Breast epithelium (tissue), 3 donors: Measurements from ENCODE around the gene PIN1.
"Not testable (repeated sequence)": the region's sequence is repeated elsewhere in the genome, so short reads cannot be mapped to it uniquely, and the experiment has no call there.

Experiments used
- POLR2AphosphoS5 ChIP-seq, 3 donors: sonication (generic); formaldehyde crosslinking; IDR thresholded peaks; one replicate each; pipeline ENCODE4 v1.6.1; 2017; ENCODE audit warnings: antibody characterized with exemption in 3 of 3
- TF ChIP-seq, protein P1 (sequence below), 3 donors: fragments of 450-650 bp; IDR thresholded peaks; one replicate each; pipeline ENCODE4 v1.5.1; 2016 to 2017; ENCODE audit warnings: antibody characterized with exemption in 3 of 3, mild to moderate bottlenecking in 3 of 3, moderate library complexity in 3 of 3

DNA sequence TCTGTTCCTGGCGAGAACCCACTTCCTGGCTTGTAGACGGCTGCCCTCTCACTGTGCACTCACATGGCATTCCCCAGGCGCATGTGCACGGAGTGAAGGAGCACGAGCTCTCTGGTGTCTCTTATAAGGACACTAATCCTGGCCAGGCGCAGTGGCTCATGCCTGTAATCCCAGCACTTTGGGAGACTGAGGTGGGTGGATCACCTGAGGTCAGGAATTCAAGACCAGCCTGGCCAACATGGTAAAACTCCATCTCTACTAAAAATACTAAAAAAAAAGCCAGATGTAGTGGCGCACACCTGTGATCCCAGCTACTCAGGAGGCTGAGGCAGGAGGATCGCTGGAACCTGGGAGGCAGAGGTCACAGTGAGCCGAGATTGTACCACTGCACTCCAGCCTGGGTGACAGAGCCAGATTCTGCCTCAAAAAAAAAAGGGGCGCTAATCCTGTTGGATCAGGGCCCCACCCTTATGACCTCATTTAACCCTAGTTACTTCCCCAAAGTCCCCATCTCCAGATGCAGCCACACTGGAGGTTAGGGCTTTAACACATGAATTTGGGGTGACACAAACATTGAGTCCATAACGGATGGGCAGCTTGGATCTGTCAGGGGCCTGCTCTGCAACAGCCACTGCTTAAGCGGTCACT, 8.6 kb downstream of the PIN1 start:
- TF ChIP-seq POLR2AphosphoS5 (IDR thresholded peaks at IDR 0.05) = not testable (repeated sequence)
- TF ChIP-seq, protein P1, sequence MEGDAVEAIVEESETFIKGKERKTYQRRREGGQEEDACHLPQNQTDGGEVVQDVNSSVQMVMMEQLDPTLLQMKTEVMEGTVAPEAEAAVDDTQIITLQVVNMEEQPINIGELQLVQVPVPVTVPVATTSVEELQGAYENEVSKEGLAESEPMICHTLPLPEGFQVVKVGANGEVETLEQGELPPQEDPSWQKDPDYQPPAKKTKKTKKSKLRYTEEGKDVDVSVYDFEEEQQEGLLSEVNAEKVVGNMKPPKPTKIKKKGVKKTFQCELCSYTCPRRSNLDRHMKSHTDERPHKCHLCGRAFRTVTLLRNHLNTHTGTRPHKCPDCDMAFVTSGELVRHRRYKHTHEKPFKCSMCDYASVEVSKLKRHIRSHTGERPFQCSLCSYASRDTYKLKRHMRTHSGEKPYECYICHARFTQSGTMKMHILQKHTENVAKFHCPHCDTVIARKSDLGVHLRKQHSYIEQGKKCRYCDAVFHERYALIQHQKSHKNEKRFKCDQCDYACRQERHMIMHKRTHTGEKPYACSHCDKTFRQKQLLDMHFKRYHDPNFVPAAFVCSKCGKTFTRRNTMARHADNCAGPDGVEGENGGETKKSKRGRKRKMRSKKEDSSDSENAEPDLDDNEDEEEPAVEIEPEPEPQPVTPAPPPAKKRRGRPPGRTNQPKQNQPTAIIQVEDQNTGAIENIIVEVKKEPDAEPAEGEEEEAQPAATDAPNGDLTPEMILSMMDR (IDR thresholded peaks at IDR 0.05) = not testable (repeated sequence)
